GM18861 (cell line): ENCODE data around the gene SLAIN2.
"Not testable (repeated sequence)": the region's sequence is repeated elsewhere in the genome, so short reads cannot be mapped to it uniquely, and the experiment has no call there.

Experiments used
- ATAC-seq: cut with Tn5 transposase; IDR thresholded peaks from one replicate; pipeline ENCODE4 v1.9.1; 2021; ENCODE audit not compliant: unreplicated experiment

Gene SLAIN2

DNA sequence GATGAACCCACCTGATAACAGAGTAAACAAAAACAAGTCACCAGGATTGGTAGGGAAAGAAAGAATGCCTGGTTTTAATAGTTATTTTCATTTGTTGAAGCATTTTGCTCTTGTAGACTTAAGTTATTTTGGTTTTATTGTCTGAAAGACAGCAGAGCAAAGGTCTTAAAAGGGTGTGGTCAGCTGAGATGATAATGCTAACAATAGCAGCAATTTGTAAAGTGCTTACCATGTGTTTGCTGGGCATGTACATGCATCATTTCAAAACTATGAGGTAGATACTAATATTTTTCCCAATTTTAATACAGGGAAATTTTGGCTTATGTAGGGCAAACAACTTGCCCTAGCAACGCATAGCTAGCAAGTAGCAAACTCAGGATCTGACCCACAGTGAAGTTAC, 95.0 kb downstream of the SLAIN2 start:
- no peak for ATAC-seq

DNA sequence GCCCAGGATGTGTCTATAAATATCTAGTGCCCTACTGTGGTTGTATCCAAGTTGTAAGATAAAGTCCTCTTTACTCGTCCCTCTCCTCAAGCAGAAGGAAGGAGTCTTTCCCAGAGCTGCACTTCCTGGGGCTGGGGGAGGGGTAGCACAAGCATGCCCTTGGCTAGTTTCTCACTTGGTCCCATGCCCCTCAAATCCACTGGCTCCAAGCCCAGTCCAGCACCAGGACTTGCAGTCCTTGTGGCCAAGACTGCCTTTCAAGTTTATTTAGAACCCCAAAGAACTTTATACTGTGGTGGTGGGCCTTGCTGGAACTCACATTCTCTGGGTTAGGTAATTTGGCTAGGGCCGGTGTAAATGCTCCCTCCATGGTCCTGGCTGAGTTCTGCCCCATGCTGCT, 98.7 kb downstream of the SLAIN2 start:
- ATAC-seq: no peak

DNA sequence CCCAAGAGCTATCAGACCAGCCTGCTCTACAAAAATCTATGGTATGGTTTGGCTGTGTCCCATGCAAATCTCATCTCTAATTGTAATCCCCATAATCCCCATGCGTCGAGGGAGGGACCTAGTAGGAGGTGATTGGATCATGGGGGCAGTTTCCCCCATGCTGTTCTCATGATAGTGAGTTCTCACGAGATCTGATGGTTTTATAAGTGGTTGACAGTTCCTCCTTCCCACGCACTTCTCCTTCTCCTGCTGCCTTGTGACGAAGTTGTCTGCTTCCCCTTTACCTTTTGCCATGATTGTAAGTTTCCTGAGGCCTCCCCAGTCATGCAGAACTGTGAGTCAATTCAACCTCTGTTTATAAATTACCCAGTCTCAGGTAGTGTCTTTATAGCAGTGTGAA, 99.6 kb downstream of the SLAIN2 start:
- not testable (repeated sequence) for ATAC-seq

DNA sequence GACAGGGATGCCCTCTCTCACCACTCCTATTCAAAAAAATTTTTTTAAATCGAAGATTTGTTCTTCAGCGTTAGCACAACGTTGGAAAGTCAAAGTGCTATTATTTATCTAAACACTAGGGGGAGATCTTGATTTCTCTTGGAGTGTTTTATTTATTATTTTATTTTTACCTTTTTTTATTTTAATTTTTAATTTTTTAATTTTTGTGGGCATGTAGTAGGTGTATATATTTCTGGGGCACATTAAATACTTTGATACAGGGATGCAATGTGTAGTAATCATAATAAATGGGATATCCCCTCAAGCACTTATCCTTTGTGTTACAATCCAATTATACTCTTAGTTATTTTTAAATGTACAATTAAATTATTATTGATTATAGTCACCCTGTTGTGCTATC, 104.4 kb downstream of the SLAIN2 start:
- ATAC-seq: no peak

DNA sequence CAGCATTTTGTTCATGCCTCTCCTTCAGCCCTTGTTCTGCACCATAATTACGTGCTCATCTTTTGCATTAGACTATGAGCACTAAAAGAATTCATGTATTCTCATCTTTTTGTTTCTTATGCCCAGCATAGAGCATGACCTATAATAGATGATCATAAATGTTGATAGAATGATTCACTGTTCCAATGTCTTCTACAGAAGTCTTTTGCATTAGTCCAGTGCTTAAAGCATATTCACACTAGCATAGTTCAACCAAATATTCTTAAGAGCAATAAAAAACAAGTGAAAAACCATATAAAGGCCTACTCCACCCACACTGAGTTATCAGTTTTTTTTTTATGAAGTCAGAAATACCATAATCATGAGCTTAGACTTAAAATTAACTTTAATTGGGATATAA, 105.3 kb downstream of the SLAIN2 start:
- ATAC-seq: no peak

DNA sequence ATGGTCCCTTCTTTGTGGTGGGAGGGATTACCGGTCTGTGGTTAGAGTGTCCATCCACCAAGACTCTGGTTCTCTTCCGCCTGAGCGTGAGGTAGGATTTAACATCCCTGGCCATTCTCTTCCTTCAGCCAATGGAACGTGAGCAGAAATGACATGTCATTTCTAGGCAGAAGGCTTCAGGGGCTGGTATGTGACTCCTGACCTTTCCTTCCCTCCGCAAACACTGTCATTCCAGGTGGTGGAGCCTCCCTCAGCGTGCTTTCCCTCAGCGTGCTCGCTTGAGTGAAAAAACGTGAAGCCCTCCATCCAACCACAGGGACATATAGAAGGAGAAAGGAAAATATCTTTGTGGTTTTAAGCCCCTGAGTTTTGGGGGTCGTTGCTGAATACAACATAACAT, 107.8 kb downstream of the SLAIN2 start:
- ATAC-seq: no peak

DNA sequence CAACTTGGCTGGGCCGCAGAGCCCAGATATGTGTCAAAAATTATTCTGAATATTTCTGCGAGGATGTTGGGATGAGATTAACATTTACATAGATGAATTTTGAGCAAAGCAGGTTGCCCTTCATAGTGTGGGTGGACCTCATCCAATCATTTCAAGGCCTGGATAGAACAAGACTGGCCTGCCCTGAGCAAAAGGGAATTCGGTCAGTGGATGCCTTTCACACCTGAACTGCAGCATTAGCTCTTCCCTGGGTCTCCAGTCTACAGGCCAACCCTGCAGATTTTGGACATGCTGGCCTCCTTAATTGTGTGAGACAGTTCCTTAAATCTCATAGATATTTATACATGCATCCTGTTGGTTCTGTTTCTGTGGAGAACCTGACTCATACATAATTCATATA, 109.4 kb downstream of the SLAIN2 start:
- no peak for ATAC-seq

DNA sequence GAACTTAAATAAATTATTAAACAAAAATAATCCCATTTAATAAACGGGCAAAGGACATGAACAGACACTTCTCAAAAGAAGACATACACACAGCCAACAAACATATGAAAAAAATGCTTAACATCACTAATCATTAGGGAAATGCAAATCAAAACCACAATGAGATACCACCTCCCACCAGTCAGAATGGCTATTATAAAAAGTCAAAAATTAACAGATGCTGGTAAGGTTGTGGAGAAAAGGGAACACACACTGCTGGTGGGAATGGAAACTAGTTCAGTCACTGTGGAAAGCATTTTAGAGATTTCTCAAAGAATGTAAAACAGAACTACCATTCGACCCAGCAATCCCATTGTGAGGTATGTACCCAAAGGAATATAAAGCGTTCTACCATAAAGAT, 110.3 kb downstream of the SLAIN2 start:
- ATAC-seq: peak; percentile 57

DNA sequence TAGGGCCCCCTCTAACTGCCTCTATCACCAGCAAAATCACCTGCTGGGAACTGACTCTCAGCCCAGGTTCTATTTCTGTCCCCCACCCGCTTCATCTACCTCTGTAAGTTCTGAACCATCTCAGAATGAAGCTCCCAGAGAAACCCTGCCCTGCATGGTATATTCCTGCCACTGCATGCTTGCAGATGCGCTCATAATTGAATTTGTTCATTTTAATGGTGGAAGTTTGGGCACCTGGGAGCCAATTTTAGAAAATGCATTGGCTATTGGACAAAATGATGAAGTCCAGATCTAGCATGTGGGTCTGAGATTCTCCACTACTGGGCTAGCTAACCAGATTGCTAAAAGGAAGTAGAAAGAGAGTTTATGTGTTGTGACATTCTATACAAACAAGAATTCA, 113.3 kb downstream of the SLAIN2 start:
- ATAC-seq: no peak

DNA sequence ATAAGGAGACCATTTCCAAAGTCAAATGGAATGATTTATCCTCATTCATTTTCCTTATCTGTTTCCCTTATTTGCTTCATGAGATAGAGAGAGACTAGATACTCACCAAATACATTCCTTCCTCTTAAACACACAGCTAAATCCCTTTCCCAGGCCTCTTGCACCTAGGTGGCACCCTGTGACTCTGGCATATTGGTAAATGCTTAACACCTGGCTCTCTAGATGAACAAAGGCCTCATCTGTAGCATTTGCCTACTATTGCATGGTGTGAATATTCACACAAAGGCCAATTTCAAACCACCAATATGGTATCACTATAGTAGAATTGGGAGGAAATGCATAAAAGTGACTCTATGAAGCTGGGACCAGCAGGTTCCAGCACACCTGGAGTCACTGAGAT, 119.7 kb downstream of the SLAIN2 start:
- no peak for ATAC-seq

DNA sequence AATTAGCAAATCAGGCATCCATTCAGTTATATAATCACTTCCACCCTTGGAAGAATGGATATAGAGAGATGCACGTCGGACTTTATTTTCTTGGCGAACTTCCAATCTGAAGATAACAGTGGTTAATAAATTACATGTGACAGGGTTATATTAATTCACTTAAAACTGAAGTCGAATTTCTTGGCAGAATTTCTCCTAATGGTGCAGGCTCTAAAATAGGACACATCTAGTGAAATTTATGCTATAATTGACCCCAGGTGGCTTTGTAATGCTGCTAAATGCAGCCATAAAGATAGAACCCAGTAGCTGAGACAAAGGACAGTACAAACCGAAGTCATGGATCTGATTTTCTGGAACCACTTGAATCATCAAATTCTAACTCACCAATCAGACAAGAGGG, 121.0 kb downstream of the SLAIN2 start:
- no peak for ATAC-seq

DNA sequence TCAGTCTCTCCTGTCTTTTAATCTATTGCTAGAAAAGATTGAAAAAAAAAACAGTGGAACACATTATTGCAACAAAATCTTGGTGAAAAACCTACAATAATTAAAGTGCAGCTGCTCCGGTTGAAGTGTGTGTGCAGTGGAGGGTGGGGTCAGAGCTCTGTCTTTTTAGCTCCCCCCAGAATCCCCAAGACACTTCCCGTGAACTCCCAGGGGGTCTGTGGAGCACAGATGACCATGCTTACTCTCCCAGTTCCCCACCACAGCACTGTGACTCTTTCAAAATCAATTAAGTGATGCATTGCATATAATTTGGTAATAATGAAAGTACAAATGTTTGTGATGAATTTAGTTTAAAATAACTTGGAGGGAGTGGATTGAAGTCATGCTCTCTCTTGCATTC, 126.1 kb downstream of the SLAIN2 start:
- ATAC-seq: no peak

DNA sequence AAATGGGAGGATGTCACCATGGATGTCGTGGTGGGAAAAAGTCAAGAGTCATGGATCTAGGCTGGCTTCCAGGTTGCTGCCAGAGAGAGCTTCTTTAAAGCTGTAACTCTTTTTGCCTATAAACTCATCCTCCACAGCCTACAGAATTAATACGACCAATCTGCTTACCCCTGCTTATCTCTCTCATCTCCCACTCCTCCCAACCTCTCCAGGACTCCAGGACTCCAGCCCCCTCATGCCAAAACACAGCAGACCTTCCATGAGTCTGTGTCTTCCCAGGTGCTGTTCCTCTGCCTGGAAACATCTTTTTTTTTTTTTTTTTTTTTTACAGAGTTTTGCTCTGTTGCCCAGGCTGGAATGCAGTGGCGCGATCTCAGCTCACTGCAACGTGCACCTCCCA, 126.6 kb downstream of the SLAIN2 start:
- no peak for ATAC-seq

DNA sequence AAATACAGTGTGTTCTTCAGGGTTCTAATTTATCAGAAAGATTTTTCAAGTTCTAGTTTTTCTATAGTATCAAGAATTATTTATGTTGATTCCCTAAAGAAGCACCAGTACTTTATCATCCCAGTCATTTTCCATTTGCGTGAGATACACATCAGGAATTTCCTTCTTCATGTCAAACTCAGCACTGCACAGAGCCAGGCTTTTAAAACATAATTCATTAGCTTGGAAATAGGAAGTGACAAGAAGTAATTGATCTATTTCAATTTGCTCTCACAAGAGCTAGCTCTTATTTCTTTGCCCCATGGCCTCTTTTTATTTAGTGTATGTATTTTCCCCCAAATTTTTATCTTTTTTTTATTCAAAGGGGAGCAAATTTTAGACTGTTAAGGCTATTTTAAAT, 128.8 kb downstream of the SLAIN2 start:
- no peak for ATAC-seq

DNA sequence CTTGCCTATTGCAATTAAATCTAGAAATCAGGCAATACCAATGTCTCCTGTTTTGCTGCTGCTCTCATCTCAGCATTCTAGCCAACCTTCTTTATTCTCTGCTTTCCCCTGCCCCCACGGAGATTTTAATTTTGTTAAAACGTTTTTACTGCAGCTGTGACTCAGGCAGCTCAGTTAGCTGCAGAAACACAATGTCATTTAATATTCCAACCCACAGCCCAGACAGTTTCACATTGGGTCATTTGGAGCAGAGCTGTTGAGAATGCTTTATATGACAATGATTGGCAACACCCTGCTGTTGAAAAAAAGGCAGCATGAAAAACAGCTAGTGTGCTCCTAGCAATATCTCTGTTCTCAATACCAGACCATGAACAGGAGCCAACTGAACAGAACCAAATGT, 129.2 kb downstream of the SLAIN2 start:
- no peak for ATAC-seq

DNA sequence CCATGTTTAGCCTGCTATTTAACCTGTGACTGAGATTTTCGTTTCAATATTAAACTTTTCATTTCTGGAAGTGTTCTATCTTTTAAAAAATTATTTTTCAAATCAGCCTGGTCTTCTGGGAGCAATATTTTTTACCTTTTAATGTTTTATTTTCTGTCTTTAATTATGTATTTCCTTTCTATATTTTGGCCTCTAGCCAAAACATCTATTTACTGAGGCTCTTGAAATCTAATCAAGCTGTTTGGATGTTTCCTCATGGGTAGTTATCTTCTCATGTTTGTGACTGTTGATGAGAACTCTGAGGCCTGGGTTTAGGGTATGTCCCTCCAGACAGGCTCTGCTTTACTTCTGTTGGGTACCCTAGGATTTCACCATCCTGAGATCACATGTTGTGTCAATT, 131.5 kb downstream of the SLAIN2 start:
- no peak for ATAC-seq

DNA sequence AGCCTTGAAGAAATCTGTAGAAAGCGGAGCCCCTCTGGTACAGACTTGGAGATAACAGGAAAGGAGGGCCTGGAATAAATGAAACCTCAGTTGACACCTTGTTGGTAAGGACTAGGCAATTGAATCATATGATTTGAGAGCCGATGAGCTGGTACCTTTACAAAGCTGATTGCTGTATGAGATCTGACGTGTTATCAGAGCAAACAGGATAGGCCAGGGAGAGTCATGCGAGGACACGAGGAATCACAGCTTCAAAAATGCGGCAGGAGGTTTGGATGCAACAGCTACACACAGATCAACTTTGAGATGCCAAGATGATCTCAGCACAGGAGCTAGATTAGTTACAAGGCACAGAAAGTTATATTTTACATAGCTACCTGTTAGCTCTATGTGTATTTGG, 134.4 kb downstream of the SLAIN2 start:
- no peak for ATAC-seq
